Stimulated activated CD4-positive, alpha-beta T cell treated with anti-CD3 and anti-CD28 coated beads, Interleukin-15, amount 100 ng/mL, for 24 hours (primary cell): ENCODE measurements around the gene CEP70.
"Not testable (repeated sequence)": the region's sequence is repeated elsewhere in the genome, so short reads cannot be mapped to it uniquely, and the experiment has no call there.

Experiments
- DNase-seq: peaks from one replicate; pipeline ENCODE4 v3.0.0-alpha.2; 2020

The CEP70 gene

GRCh38 chr3:138594150-138594934, at the start of gene CEP70:
TSS of gene CEP70 (minus strand) at chr3:138594260. CDS start at chr3:138572927, 21,333 bp downstream.
- peak; percentile 91 for DNase-seq

- no peak for DNase-seq
Observed at GRCh38 chr3:138642927-138643253, 48.8 kb upstream of the CEP70 start.

GRCh38 chr3:138642226-138642926, 48.3 kb upstream of the CEP70 start:
- DNase-seq = no peak

- DNase-seq = no peak
Observed at GRCh38 chr3:138640537-138640936, 46.5 kb upstream of the CEP70 start.

- DNase-seq = no peak
Observed at GRCh38 chr3:138638641-138639040, 44.6 kb upstream of the CEP70 start.

GRCh38 chr3:138629526-138629925, 35.5 kb upstream of the CEP70 start:
- no peak for DNase-seq

GRCh38 chr3:138625707-138626365, 31.8 kb upstream of the CEP70 start:
- DNase-seq = no peak

GRCh38 chr3:138624518-138624917, 30.5 kb upstream of the CEP70 start:
- no peak for DNase-seq

- no peak for DNase-seq
Observed at GRCh38 chr3:138620431-138620830, 26.4 kb upstream of the CEP70 start.

GRCh38 chr3:138615462-138615861, 21.4 kb upstream of the CEP70 start:
- no peak for DNase-seq

GRCh38 chr3:138609898-138610266, 15.8 kb upstream of the CEP70 start:
- no peak for DNase-seq

- DNase-seq = peak; percentile 71
Observed at GRCh38 chr3:138608322-138609135, 14.5 kb upstream of the CEP70 start, which contains the start of gene FAIM. TSS of gene FAIM (plus strand) at chr3:138608771. CDS start at chr3:138619727, 10,956 bp downstream.

GRCh38 chr3:138604106-138604595, 10.1 kb upstream of the CEP70 start:
- DNase-seq = not testable (repeated sequence)

- not testable (repeated sequence) for DNase-seq
Observed at GRCh38 chr3:138601661-138602060, 7.6 kb upstream of the CEP70 start.

GRCh38 chr3:138600100-138600745, 6.2 kb upstream of the CEP70 start:
- DNase-seq = no peak

GRCh38 chr3:138598534-138598933, 4.5 kb upstream of the CEP70 start:
- no peak for DNase-seq

GRCh38 chr3:138597186-138597976, 3.3 kb upstream of the CEP70 start:
- not testable (repeated sequence) for DNase-seq

- DNase-seq = no peak
Observed at GRCh38 chr3:138594935-138595610, 1.0 kb upstream of the CEP70 start.

- DNase-seq = peak; percentile 9
Observed at GRCh38 chr3:138593488-138594149, 441 bp downstream of the CEP70 start.

GRCh38 chr3:138591392-138591791, 2.7 kb downstream of the CEP70 start:
- no peak for DNase-seq
